PC-3 (cell line): ENCODE measurements around the gene MATCAP1. TPM values are rescaled to one million over a fixed set of nuclear protein-coding genes. Genes with fewer than 3 reads are reported as not detected.

Experiments
- ATAC-seq: fragments of 200-7000 bp; cut with Tn5 transposase; 2 replicates; pipeline ENCODE4 v1.9.1; 2020; ENCODE audit warnings: mild to moderate bottlenecking, moderate library complexity
- BruUV-seq: library from RNA; stranded (reverse); fragments of 400-500 nt; replicated peaks from 2 replicates; lab custom pipeline; 2021; lab: Mats Ljungman, UMichigan
- CTCF ChIA-PET: fragments of 300-600 bp; sonication (Branson Sonifier 250); formaldehyde crosslinking; loops from one replicate; lab custom pipeline; 2022; ENCODE audit warnings: antibody characterized with exemption; lab: Charles Lee
- POLR2A ChIA-PET: fragments of 300-600 bp; sonication (Branson Sonifier 250); formaldehyde crosslinking; loops from one replicate; lab custom pipeline; 2022; ENCODE audit warnings: antibody characterized with exemption; ENCODE audit not compliant: unreplicated experiment; lab: Charles Lee
- DNase-seq: peaks from one replicate; pipeline ENCODE4 v3.0.0-alpha.2; 2015
- H2AFZ ChIP-seq: fragments of 300-600 bp; sonication (generic); 2 replicates; pipeline ENCODE4 v1.6.0; 2016; ENCODE audit warnings: antibody characterized with exemption, low read length
- H3F3A ChIP-seq: fragments of 300-600 bp; sonication (generic); one replicate; pipeline ENCODE4 v1.6.0; 2017; ENCODE audit warnings: antibody characterized with exemption, low read length, control low read depth, mild to moderate bottlenecking; ENCODE audit not compliant: unreplicated experiment
- H3K27ac ChIP-seq: fragments of 300-600 bp; sonication (generic); 2 replicates; pipeline ENCODE4 v1.5.1; 2016; ENCODE audit warnings: mild to moderate bottlenecking, low read length
- H3K27me3 ChIP-seq: fragments of 300-600 bp; sonication (generic); 2 replicates; pipeline ENCODE4 v1.6.1; 2016; ENCODE audit warnings: low read length, mixed read lengths
- H3K36me3 ChIP-seq: fragments of 300-600 bp; sonication (generic); 2 replicates; pipeline ENCODE4 v1.6.1; 2016; ENCODE audit warnings: low read depth, mixed run types, low read length, mixed read lengths
- H3K4me1 ChIP-seq: fragments of 300-600 bp; sonication (generic); 2 replicates; pipeline ENCODE4 v1.5.1; 2016; ENCODE audit warnings: low read length; ENCODE audit not compliant: insufficient read depth
- H3K4me2 ChIP-seq: fragments of 300-600 bp; sonication (generic); 2 replicates; pipeline ENCODE4 v1.6.0; 2016; ENCODE audit warnings: low read length
- H3K4me3 ChIP-seq: fragments of 300-600 bp; sonication (generic); 2 replicates; pipeline ENCODE4 v1.5.1; 2016; ENCODE audit warnings: mild to moderate bottlenecking, low read length, mixed read lengths
- H3K79me2 ChIP-seq: fragments of 300-600 bp; sonication (generic); 2 replicates; pipeline ENCODE4 v1.6.1; 2017; ENCODE audit warnings: low read length, mixed read lengths
- H3K9ac ChIP-seq: fragments of 300-600 bp; sonication (generic); 2 replicates; pipeline ENCODE4 v1.6.0; 2016; ENCODE audit warnings: mild to moderate bottlenecking, low read length
- H3K9me2 ChIP-seq: fragments of 300-600 bp; sonication (generic); replicated peaks from 2 replicates; pipeline ENCODE4 v1.6.1; 2016; ENCODE audit warnings: mixed run types, low read length, mixed read lengths
- H3K9me3 ChIP-seq: fragments of 300-600 bp; sonication (generic); 2 replicates; pipeline ENCODE4 v1.6.1; 2016; ENCODE audit warnings: low read length, mixed read lengths
- H4K20me1 ChIP-seq: fragments of 300-600 bp; sonication (generic); 2 replicates; pipeline ENCODE4 v1.6.1; 2016; ENCODE audit warnings: low read length, mixed read lengths
- EZH2 ChIP-seq: fragments of 300-600 bp; sonication (generic); IDR thresholded peaks from one replicate; pipeline ENCODE4 v1.6.1; 2017; ENCODE audit warnings: antibody characterized with exemption, mild to moderate bottlenecking, low read length; ENCODE audit not compliant: unreplicated experiment
- EZH2phosphoT487 ChIP-seq: fragments of 300-600 bp; sonication (generic); IDR thresholded peaks from 2 replicates; pipeline ENCODE4 v1.6.1; 2018; ENCODE audit warnings: mild to moderate bottlenecking, antibody characterized with exemption, low read length, borderline replicate concordance
- intact Hi-C: fragments of 100-400 bp; cut with micrococcal nuclease; formaldehyde crosslinking; loops from 2 replicates; pipeline ENCODE4 v1.9.0; 2023
- total RNA-seq: library from RNA; depleted of rRNA; stranded (reverse); fragments of >200 nt; gene quantifications from 2 replicates; pipeline ENCODE4 v1.2.3, GENCODE V29; 2014
- TF ChIP-seq, protein P1 (sequence below): fragments of 300-600 bp; sonication (generic); conservative IDR thresholded peaks from 2 replicates; pipeline ENCODE4 v1.5.1; 2017; ENCODE audit warnings: antibody characterized with exemption, low read depth, mild to moderate bottlenecking, low read length

Gene MATCAP1
- total RNA-seq, 1 experiment from 2014 or later, result 29.6 TPM

DNA sequence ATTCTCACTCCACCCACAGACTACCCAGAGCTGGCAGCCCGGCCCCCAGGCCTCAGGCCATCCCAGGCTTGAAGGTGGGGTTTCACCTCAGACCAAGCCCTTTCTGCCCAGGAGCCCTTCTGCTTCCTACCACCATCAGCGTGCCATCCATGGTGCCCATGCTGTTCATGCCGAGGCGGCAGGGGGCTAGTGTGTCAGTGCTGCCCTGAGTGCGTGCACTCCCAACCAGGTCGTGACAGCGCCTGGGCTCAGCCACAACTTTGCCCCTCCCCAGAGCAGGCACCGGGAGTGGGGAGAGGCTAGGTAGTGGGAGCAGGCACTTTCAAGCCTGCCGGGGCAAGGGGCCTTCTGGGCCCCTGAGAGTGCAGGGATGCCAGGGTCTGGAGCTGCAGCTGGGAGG is 41.4 kb downstream of the MATCAP1 start:
- Histone ChIP-seq H4K20me1 (no peaks in the 10 kb centered on the region), H3K4me2 (no peak overlapping the region), H3K4me1 (no peaks in the 10 kb centered on the region), H3K79me2 (no peaks in the 10 kb centered on the region), H3K36me3 (no peaks in the 10 kb centered on the region; the same call in 1 of the 2 replicates), H3K4me3 (no peak overlapping the region), H3K9ac (no peak overlapping the region), H3K27me3 (no peaks in the 10 kb centered on the region), H3K9me2 (no peaks in the 10 kb centered on the region), H3K27ac (no peak overlapping the region), H3K9me3 (no peaks in the 10 kb centered on the region), H3F3A (no peaks in the 10 kb centered on the region), H2AFZ (no peak overlapping the region)
- TF ChIP-seq, protein P1, sequence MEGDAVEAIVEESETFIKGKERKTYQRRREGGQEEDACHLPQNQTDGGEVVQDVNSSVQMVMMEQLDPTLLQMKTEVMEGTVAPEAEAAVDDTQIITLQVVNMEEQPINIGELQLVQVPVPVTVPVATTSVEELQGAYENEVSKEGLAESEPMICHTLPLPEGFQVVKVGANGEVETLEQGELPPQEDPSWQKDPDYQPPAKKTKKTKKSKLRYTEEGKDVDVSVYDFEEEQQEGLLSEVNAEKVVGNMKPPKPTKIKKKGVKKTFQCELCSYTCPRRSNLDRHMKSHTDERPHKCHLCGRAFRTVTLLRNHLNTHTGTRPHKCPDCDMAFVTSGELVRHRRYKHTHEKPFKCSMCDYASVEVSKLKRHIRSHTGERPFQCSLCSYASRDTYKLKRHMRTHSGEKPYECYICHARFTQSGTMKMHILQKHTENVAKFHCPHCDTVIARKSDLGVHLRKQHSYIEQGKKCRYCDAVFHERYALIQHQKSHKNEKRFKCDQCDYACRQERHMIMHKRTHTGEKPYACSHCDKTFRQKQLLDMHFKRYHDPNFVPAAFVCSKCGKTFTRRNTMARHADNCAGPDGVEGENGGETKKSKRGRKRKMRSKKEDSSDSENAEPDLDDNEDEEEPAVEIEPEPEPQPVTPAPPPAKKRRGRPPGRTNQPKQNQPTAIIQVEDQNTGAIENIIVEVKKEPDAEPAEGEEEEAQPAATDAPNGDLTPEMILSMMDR, result no peak
- TF ChIP-seq EZH2 (no peak), EZH2phosphoT487 (no peak)
- intact Hi-C loops, result no loop called here
- DNase-seq (no peak), ATAC-seq (no peak)
- ChIA-PET CTCF (no interaction called here), POLR2A (no interaction called here)
- no TSS peak for BruUV-seq

DNA sequence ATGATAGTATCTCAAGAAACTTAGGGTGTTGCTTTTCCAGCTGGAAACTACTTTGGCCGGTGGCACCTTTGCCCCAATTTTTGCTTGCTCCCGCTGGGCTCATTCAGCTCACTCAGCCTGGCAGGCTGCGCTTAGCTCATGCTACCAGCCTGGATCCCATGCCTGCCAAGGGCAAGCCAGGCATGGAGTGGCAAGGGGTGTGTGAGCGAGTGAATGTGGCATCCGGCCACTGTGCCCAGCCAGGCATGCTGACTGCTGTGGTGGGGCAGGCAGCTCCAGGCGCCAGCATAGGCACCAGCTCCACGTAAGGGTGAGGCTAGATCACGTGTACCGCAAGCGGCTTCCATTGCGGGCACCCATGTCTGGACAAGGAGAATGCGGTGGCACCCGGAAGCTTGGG is 42.4 kb downstream of the MATCAP1 start:
- Histone ChIP-seq H3K9me2 (no peaks in the 10 kb centered on the region), H3F3A (no peaks in the 10 kb centered on the region), H3K79me2 (no peaks in the 10 kb centered on the region), H3K36me3 (no peaks in the 10 kb centered on the region; the same call in 1 of the 2 replicates), H4K20me1 (no peaks in the 10 kb centered on the region), H3K4me1 (no peaks in the 10 kb centered on the region), H3K9ac (no peak overlapping the region), H3K9me3 (no peaks in the 10 kb centered on the region), H3K4me3 (no peak overlapping the region), H2AFZ (no peak overlapping the region), H3K27ac (no peak overlapping the region), H3K27me3 (no peaks in the 10 kb centered on the region), H3K4me2 (no peak overlapping the region)
- TF ChIP-seq EZH2, result no peak
- no peak for TF ChIP-seq EZH2phosphoT487
- TF ChIP-seq, protein P1, result no peak
- ChIA-PET POLR2A (no interaction called here), CTCF (no interaction called here)
- ATAC-seq, result no peak
- DNase-seq, result no peak
- no TSS peak for BruUV-seq
- intact Hi-C loops, result no loop called here

DNA sequence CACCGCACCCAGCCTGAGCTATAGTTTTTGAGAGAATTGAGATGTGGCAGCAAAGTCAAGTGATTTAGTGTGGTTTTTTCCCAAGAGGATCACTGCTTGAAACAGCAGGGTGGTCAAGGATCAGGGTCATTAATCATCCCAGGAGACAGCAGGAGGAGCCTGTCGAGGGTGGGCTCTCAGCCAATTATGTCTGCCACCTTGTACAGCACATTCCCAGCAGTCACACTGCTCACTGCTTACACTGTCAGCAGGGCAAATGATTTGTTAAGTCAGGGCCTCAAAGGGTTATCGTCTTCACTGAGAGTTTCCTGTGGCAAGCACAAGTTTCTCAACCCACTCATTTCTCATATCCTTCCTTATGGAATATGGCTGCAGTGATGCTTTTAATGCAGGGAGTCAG is 46.2 kb downstream of the MATCAP1 start:
- no peak overlapping the region for H3K4me2 ChIP-seq
- H3K4me3 ChIP-seq, result no peak overlapping the region
- H2AFZ ChIP-seq, result no peak overlapping the region
- no TSS peak for BruUV-seq
- CTCF ChIA-PET, result interaction anchor here (0.7 kb wide), 1 partner anchor 26 kb away, joined by 4 read pairs; no protein-coding TSS in a partner anchor
- TF ChIP-seq EZH2phosphoT487, result no peak
- TF ChIP-seq EZH2, result no peak
- TF ChIP-seq, protein P1, result no peak
- intact Hi-C loops, result no loop called here
- no peaks in the 10 kb centered on the region for H3K27me3 ChIP-seq
- ATAC-seq, result no peak
- H3K9me2 ChIP-seq, result no peaks in the 10 kb centered on the region
- no peaks in the 10 kb centered on the region for H3K4me1 ChIP-seq
- H3K27ac ChIP-seq, result no peak overlapping the region
- DNase-seq, result no peak
- no peaks in the 10 kb centered on the region for H4K20me1 ChIP-seq
- no peaks in the 10 kb centered on the region for H3K9me3 ChIP-seq
- peaks cover 5% of the 10 kb centered on the region; the same call in 1 of the 2 replicates for H3K36me3 ChIP-seq
- POLR2A ChIA-PET, result no interaction called here
- H3K9ac ChIP-seq, result no peak overlapping the region
- no peaks in the 10 kb centered on the region for H3F3A ChIP-seq
- no peaks in the 10 kb centered on the region for H3K79me2 ChIP-seq
